GM04503 (cell line): Measurements from ENCODE around the gene PCDHAC2.

Experiments used
- DNase-seq: peaks from one replicate; pipeline ENCODE4 v3.0.0-alpha.2; 2012; ENCODE audit warnings: low read depth

Gene PCDHAC2

DNA sequence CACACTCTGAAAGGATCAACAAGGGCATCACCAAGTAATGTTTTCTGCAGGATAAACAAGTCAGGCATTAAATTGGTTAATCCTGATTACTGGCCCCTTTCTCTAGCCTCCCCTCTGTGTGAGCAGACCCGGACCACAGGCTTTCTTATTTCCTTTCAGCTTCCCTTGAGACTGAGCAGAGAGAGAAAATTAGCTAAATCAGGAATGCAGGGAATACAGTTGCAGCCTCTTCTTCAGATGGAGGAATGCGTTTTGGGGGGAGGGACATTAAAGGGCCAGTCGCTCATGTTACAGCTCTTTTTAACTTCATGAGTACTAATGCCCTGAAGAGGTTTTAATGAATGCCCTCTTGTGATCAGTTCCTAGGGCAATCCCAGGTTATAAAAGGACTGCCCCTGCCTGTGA lies 19.8 kb downstream of the PCDHAC2 start:
- no peak for DNase-seq

GRCh38 chr5:140988100-140988499 lies 21.8 kb downstream of the PCDHAC2 start:
- DNase-seq: no peak

GRCh38 chr5:140988608-140989007 lies 22.3 kb downstream of the PCDHAC2 start:
- DNase-seq: no peak

- DNase-seq: no peak
Measured at GRCh38 chr5:140989254-140990020, 23.2 kb downstream of the PCDHAC2 start.

- no peak for DNase-seq
Measured at GRCh38 chr5:140992828-140993227, 26.6 kb downstream of the PCDHAC2 start.

- no peak for DNase-seq
Measured at GRCh38 chr5:140996060-140996459, 29.8 kb downstream of the PCDHAC2 start.

DNA sequence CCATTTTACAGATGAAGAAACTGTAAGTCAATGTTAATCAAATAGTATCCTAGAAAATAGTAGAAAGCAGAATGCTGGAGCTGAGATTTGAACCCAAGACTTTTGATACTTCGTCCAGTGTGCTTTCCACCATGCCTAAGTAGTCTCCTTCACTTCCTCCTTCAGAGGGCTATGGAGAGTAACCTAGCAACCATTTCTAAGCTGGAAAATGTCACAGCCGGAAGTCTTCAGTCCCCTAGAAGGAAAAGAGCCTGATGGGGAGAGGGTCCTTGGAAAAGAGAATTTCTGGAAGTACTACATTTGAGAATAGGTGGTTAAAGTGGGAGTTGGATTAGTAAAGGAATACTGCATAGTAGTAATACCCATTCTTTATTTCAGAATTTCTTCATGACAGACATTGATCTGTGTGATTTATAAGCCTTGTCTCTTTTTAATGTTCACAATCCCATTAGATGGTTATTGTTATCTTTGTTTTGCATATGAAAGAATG lies 32.7 kb downstream of the PCDHAC2 start:
- DNase-seq: no peak

GRCh38 chr5:141001446-141001843 lies 35.2 kb downstream of the PCDHAC2 start:
- no peak for DNase-seq

GRCh38 chr5:141001844-141002604 lies 35.7 kb downstream of the PCDHAC2 start:
- no peak for DNase-seq

GRCh38 chr5:141002605-141002965 lies 36.3 kb downstream of the PCDHAC2 start:
- DNase-seq: no peak

DNA sequence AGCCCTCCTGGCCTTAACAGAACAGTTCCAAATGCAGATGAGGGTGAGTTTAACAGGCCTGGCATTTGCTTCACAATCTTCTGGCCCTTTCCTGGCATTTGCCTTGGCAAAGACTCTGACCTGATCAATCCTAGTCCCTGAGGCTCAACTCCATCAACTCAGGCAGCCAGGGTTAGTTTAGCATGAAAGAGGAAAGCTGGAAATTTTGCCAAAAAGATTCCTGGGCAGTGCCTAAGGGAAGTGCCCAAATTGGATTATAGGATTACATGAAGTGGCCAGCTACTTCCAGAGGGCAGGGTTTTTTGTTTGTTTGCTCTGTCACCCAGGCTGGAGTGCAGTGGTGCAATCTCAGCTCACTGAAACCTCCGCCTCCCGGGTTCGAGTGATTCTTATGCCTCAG lies 36.8 kb downstream of the PCDHAC2 start:
- no peak for DNase-seq

- DNase-seq: no peak
Measured at GRCh38 chr5:141003791-141004611, 37.7 kb downstream of the PCDHAC2 start.

DNA sequence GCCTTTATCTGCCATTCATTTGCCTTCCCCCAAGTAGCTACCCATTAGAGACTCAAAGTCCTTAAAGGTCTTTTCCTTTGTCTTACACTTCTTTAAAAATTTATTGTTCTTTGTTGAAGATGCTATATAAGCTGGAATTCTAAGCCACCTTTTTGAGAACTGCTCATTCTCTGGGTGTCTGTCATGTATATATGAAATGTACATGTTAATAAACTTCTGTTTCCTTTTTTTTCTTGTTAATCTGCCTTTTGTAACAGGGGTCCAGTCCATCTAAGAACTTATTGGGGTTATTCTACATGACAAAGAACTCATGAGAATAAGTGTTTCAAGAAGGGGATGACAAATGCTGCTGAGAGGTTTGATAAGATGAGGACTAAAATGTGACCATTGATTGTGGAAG lies 41.5 kb downstream of the PCDHAC2 start:
- DNase-seq: no peak

- no peak for DNase-seq
Measured at GRCh38 chr5:141010047-141010793, 43.9 kb downstream of the PCDHAC2 start.

GRCh38 chr5:141017943-141018342 lies 51.7 kb downstream of the PCDHAC2 start:
- DNase-seq: no peak
